Nephron progenitor cell (in vitro differentiated cells): Measurements from ENCODE around the gene LRRC63.

Source experiments
- DNase-seq: peaks from one replicate; pipeline ENCODE4 v3.0.0; 2021
- H3K27ac Mint-ChIP-seq: 2 replicates; pipeline ENCODE4 v1.8.0; 2021; ENCODE audit warnings: mild to moderate bottlenecking, moderate library complexity, mixed read lengths
- H3K27me3 Mint-ChIP-seq: 2 replicates; pipeline ENCODE4 v1.8.0; 2021; ENCODE audit warnings: mild to moderate bottlenecking, low read depth, mixed read lengths; ENCODE audit not compliant: poor library complexity
- H3K36me3 Mint-ChIP-seq: 2 replicates; pipeline ENCODE4 v1.8.0; 2021; ENCODE audit warnings: low read depth, mixed read lengths
- H3K4me1 Mint-ChIP-seq: 2 replicates; pipeline ENCODE4 v1.8.0; 2021; ENCODE audit warnings: mixed read lengths
- H3K4me3 Mint-ChIP-seq: 2 replicates; pipeline ENCODE4 v1.8.0; 2021; ENCODE audit warnings: mild to moderate bottlenecking, moderate library complexity, mixed read lengths
- H3K9me3 Mint-ChIP-seq: 2 replicates; pipeline ENCODE4 v1.8.0; 2021; ENCODE audit warnings: mild to moderate bottlenecking, moderate library complexity, mixed read lengths
- TF ChIP-seq, protein P1 (sequence below): fragments of 200-600 bp; sonication (generic); IDR thresholded peaks from 2 replicates; pipeline ENCODE4 v1.5.0; 2021; ENCODE audit warnings: antibody characterized with exemption

Gene LRRC63

DNA sequence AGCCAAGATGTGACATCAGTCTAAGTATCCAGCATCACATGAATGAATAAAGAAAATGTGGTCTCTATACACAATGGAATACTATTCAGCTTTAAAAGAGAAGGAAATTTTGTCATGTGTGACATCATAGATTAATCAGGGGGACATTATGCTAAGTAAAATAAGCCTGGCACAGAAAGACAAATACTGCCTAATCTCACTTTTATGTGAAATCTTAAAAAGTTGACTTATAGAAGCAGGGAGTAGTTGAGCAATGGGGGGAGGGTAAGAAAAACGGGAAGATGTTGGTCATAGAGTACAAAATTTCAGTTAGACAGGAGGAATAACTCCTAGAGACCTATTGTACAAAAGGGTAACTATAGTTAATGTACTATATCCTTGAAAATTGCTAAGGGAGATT lies 19.3 kb upstream of the LRRC63 start:
- TF ChIP-seq, protein P1, sequence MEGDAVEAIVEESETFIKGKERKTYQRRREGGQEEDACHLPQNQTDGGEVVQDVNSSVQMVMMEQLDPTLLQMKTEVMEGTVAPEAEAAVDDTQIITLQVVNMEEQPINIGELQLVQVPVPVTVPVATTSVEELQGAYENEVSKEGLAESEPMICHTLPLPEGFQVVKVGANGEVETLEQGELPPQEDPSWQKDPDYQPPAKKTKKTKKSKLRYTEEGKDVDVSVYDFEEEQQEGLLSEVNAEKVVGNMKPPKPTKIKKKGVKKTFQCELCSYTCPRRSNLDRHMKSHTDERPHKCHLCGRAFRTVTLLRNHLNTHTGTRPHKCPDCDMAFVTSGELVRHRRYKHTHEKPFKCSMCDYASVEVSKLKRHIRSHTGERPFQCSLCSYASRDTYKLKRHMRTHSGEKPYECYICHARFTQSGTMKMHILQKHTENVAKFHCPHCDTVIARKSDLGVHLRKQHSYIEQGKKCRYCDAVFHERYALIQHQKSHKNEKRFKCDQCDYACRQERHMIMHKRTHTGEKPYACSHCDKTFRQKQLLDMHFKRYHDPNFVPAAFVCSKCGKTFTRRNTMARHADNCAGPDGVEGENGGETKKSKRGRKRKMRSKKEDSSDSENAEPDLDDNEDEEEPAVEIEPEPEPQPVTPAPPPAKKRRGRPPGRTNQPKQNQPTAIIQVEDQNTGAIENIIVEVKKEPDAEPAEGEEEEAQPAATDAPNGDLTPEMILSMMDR: no peak
- peaks cover 4% of the 10 kb centered on the region for H3K4me1 Mint-ChIP-seq
- H3K27ac Mint-ChIP-seq: no peak overlapping the region
- H3K9me3 Mint-ChIP-seq: no peaks in the 10 kb centered on the region
- no peak for DNase-seq
- no peak overlapping the region for H3K4me3 Mint-ChIP-seq
- H3K36me3 Mint-ChIP-seq: no peaks in the 10 kb centered on the region
- H3K27me3 Mint-ChIP-seq: no peaks in the 10 kb centered on the region

DNA sequence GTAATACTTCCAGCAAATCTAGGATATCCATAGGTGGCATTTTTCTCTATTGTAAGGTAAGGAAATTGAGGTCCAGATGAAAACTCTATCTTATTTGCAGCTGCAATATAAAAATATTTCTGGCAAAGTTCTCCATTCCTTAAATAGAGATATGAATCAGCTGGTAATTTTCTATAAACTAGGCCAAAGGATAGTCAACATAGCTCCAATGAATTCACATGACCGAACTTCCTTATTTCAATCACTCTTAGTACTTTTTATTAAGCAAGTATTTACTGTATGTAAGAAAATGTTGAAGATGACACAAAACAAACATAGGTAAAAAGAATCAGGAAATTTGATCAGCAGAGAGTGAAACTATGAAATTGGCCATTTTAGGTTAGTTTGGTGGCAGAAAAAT lies 16.7 kb upstream of the LRRC63 start:
- DNase-seq: no peak
- Mint-ChIP-seq H3K4me3 (no peak overlapping the region), H3K9me3 (no peaks in the 10 kb centered on the region), H3K36me3 (no peaks in the 10 kb centered on the region), H3K27me3 (no peaks in the 10 kb centered on the region), H3K27ac (no peak overlapping the region), H3K4me1 (peaks cover 8% of the 10 kb centered on the region)
- TF ChIP-seq, protein P1: no peak

DNA sequence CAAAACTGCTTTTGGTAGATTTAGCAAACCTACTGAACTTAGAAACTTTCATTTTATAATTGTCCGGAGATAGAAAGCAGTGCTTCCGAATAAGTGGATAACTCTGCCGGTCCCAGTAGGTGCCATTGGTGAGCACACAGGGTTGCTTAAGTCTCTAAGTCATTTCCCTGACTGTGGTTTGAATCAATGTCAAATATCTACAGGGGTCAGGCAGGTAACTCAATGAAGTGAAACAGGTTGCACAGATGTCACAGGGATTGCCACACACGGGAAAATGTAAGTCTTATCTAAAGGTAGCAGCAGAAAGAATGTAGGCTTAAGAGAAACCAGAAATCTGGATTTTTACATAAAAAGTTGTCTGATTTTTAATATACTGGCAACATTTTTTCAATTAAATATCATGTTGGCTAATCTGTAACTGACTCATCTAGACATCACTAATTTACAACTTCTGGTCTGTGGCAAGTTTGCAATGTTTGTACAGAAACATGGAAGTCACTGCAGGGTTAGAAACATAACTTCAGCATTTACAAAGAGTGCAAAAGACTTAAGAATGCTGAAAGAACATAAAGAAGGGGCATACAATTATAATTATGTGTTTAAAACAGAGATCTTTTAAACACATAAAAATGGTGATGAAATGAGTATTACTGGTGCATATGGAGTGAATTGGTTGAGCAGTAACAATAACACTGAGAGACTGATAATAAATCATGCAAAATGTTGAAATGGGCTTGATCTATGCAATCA lies 14.3 kb upstream of the LRRC63 start:
- no peak overlapping the region for H3K27ac Mint-ChIP-seq
- TF ChIP-seq, protein P1: no peak
- H3K9me3 Mint-ChIP-seq: no peaks in the 10 kb centered on the region
- no peak overlapping the region for H3K4me3 Mint-ChIP-seq
- DNase-seq: no peak
- no peaks in the 10 kb centered on the region for H3K36me3 Mint-ChIP-seq
- H3K4me1 Mint-ChIP-seq: peaks cover 5% of the 10 kb centered on the region
- H3K27me3 Mint-ChIP-seq: no peaks in the 10 kb centered on the region

DNA sequence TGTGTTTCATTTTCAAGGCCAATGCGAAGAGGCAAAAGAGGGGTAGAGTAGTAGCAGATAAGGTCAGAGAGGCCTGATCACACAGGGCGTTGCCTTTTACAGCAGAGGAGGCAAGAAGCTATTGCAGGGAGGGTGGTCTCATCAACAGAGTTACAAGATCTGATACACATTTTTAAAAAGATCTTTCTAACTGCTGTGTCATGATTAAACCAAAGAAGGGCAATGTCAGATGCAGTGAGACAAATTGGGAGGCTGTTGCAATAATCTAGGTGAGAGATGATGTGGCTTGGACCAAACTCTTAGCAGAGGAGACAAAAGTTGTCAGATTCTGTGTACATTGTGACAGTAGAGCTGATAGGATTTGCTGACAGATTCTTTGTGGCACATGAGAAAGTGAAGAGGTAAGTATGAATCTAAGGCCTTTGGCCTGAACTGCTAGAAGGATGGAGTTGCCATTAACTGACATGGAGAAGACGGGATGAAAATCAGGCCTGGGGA lies 13.0 kb upstream of the LRRC63 start:
- H3K9me3 Mint-ChIP-seq: no peaks in the 10 kb centered on the region
- no peak for DNase-seq
- H3K4me1 Mint-ChIP-seq: peaks cover 5% of the 10 kb centered on the region
- no peaks in the 10 kb centered on the region for H3K36me3 Mint-ChIP-seq
- no peak overlapping the region for H3K27ac Mint-ChIP-seq
- no peaks in the 10 kb centered on the region for H3K27me3 Mint-ChIP-seq
- TF ChIP-seq, protein P1: no peak
- no peak overlapping the region for H3K4me3 Mint-ChIP-seq

DNA sequence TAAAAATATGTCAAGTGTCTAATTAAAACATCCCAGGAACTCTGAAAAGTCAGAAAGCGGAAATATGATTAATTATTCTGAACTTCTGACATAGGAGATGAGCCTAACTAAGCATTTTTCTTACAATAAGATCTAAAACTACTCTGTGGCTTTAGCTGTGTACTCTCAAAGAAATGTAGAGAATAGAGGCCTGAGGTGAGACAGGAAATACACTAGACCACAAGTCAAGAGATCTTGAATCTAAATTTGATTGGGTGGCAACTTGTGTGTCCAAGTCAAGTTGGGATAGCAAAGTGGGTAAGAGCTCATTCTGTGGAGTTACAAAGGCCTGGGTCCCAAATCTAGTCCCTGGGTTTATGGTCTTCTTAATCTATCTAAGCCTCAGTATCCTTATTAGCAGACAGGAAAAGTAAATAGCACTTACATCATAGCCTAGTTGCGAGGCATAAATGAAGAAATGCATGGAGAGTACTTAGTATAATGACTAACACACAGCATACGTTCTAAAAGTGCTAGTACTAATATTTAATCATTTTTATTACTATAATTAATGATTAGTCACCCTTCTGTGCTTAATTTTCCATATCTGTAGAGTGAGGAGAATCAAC lies 9.4 kb upstream of the LRRC63 start:
- TF ChIP-seq, protein P1: no peak
- Mint-ChIP-seq H3K27ac (no peak overlapping the region), H3K4me3 (no peak overlapping the region), H3K9me3 (no peaks in the 10 kb centered on the region), H3K36me3 (no peaks in the 10 kb centered on the region), H3K4me1 (peaks cover 5% of the 10 kb centered on the region), H3K27me3 (peaks cover 6% of the 10 kb centered on the region)
- no peak for DNase-seq
